NCI-H774 (cell line): Measurements from ENCODE around the gene SRRM2.
A peak's percentile ranks its signal among the peaks of the same experiment; 100 is the strongest.

Experiments used
- DNase-seq: peaks from one replicate; lab custom pipeline; 2025; lab: John Stamatoyannopoulos, UW

SRRM2 gene

DNA sequence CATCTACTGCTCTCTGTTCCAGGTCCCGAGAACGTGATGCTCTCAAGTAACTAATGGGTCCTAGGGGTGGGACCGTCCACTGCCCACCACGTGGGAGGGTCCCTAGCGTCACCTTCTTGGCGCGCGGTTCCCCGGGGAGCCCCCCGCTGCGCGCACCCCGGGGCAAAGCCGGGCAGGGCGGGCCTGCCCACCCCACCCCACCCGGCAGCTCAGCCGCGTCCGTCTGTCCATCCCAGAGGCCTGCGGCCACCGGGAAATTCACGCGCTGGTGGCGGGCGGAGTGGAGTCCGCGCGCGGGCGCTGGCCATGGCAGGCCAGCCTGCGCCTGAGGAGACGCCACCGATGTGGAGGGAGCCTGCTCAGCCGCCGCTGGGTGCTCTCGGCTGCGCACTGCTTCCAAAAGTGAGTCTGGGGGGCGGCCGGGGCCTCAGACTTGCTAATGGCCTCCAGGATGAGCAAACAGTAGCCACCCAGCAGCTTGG is 46.3 kb downstream of the SRRM2 start:
- no peak for DNase-seq

DNA sequence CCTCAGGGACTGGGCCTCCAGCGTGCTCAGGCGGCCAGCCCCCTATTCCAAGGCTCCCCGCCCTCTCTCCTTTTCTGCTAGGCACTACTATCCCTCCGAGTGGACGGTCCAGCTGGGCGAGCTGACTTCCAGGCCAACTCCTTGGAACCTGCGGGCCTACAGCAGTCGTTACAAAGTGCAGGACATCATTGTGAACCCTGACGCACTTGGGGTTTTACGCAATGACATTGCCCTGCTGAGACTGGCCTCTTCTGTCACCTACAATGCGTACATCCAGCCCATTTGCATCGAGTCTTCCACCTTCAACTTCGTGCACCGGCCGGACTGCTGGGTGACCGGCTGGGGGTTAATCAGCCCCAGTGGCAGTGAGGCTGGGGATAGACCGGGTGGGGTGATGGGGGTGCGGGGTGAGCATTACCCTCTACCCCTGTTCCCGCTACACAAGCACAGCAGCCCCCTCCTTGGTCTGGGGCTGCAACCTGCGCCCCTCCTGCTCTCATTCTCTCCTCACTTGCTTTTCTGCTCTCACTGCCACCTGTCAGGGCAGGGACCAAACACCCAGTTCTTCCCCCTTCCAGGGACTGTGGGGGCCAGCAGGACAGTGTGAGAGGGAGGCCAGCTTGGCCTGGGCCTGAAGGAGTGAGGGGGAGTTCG is 46.9 kb downstream of the SRRM2 start:
- no peak for DNase-seq

DNA sequence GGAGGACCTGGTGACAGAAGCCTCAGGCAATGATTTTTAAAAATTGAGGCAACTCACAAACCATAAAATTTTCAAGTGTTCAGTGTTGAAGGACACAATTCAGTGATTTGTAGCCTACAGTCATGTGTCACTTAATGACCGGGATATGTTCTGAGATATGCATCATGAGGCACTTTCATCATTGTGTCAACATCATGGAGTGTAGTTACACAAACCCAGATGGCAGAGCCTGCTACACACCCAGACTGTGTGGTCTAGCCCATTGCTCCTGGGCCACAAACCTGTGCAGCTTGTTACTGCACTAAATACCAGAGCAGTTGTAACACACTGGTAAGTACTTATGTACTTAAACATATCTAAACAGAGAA is 47.4 kb downstream of the SRRM2 start:
- DNase-seq, result peak; percentile 39

DNA sequence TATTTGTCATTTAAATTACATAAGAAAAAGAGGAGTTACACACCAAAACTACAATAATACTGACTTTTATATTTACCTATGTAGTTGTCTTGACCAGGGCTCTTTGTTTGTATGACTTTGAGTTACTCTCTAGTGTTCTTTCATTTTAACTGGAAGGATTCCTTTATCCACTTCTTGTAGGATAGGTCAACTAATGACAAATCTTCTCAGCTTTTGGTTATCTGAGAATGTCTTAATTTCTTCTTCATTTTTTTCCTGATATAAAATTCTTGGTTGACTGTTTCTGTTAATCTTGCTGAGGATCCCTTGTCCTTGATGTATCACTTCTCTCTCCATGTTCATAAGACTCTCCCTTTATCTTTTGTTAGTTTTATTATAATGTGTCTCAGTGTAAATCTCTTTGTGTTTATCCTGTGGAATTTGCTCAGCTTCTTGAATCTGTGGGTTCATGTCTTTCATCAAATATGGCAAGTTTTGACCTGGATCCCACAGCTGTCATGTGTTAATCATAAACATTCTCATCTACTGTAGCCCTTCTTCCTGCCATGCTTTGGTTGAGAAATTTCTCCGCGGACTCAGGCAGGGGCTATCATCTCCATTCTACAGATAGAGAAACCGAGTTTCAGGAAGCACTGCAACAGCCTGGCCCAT is 51.2 kb downstream of the SRRM2 start:
- DNase-seq, result no peak

DNA sequence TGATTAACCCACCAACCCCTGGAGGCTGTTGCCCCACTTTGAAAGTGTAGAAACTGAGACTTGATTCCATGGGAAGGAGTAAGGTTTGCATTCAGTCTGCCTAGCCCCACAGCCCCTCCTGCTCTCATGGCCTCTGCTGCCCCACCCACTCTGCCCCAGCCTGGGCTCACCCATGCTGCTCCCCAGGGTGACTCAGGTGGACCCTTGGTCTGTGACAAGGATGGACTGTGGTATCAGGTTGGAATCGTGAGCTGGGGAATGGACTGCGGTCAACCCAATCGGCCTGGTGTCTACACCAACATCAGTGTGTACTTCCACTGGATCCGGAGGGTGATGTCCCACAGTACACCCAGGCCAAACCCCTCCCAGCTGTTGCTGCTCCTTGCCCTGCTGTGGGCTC is 52.3 kb downstream of the SRRM2 start:
- no peak for DNase-seq

DNA sequence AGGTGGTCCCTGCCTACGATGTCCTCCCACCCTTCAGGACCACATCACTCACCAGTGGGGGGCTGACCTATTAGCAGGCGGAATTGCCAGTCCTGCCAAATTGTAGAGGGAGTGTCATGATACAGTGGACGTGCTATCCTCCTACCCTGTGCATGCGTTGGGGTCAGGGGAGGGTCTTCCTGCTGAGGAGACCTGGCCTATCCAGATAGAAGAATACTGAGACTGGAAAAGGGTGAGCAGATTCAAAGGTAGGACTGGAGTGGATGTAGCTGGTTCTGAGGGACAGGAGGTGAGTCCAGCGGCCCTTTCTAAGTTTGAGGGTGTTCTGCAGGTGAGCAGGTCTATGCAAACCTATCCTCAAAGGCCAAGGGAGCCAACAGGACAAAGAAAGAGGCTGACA is 53.8 kb downstream of the SRRM2 start:
- DNase-seq, result no peak

DNA sequence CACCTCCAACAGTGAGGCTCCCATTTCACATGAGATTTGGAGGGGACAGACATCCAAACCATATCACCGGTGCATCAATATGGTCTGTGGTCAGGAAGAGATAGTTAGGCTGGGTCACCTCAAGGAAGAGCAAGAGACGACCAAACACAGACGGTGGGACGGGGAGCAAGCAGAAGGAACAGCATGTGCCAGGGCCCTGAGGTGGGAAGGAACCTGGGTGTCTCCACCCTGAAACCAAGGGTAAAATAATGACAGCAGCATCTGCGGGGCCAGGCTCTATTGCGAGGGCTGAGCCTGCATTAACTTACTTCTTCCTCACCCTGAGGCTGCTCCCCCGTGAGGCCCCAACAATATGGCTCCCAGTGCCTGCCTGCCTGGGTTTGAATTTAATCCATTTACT is 55.7 kb downstream of the SRRM2 start:
- DNase-seq, result no peak

DNA sequence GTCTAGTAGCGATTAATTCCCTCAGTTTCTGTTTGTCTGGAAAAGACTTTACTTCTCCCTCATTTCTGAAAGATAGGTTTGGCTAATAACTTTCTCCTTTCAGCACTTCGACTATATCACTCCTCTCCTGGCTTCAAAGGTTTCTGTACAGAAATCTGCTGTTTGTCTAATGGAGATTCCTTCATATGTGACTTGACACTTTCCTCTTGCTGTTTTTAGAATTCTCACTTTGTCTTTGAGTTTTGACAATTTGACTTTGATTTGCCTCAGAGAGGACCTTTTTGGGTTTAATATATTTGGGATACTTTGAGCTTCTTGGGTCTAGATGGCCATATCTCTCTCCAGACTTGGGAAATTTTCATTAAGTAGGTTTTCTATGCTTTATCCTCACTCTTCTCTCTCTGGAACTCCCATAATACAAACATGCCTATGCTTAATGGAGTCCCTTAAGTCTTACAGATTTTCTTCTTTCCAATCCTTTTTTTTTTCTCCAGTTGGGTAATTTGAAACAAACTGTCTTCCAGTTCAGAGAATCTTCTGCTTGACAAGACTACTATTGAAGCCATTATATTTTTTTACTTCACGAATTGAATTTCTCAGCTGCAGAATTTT is 56.8 kb downstream of the SRRM2 start:
- no peak for DNase-seq

DNA sequence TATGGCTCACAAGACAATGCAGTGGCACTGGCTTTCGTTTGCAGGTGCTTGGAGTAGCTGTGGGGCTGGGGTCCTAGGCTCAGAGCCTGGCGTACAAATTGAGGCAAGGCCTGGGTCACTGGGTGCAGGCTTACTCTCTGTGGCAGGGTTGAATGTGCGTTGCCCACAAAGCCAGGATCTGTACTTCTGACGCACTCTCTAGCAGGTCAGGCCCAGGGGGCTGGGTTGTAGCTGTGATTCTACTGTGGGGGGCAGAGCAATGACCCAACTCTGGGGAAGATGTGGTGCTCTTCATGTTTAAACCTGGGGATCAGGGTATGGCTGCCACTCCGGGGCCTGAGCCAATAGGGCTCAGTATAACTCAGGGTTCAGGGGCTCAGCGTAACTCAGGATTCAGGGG is 58.2 kb downstream of the SRRM2 start:
- no peak for DNase-seq

DNA sequence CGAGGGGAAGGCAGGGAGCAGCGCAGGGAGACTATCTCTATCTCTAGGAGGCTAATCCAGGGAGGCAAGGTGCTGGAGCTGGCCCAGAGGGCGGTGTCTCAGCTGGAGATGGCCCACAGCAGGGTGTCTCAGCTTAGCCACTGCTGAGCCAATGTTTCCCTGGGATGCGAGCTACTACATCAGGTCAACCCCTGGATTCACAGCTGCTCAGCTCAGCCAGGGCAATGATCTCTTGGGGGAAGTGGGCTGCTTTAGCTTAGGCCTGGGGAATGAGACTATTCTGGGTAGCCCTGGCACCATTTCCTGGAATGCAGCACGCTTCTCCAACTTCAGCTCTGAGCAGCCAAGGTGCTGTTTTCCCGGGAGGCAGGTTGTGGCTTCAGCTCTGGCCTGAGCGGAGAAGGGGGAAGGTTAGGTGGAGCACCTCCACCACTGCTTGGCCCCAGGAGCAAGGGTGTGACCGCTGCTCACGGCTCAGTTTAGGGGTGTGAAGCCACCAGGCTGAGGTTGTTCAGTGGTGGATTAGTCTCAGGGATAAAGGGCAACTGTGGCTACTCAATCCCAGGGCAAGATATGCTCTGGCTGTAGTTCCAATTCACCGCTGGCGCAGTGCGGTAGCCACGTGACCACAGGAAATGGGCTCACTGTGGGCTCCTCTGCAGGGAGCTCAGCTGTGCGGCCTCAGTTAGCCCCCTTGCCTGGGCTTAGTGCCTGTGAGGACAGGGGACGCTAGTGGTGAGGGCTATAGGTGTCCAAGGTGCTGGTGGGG is 59.4 kb downstream of the SRRM2 start:
- DNase-seq, result no peak

DNA sequence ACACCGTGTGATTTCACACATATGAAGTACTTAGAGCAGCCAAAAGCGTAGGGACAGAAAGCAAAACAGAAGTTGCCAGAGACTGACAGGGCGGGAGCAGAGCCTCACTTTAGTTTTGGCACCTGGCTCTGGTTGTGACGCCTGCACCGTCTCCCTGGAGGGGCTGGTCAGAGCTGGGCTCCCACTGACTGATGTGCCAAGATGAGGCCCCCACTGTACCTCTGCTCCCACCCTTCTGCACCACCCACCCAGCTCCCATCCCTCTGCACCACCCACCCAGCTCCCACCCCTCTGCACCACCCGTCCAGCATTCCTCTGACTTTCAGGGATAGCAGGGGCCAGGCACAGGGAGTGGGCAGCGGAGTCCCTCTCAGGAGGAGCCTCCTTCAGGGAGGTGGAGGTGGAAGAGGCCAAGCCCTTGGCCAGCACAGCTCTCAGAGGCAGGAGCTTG is 61.4 kb downstream of the SRRM2 start:
- DNase-seq, result no peak

DNA sequence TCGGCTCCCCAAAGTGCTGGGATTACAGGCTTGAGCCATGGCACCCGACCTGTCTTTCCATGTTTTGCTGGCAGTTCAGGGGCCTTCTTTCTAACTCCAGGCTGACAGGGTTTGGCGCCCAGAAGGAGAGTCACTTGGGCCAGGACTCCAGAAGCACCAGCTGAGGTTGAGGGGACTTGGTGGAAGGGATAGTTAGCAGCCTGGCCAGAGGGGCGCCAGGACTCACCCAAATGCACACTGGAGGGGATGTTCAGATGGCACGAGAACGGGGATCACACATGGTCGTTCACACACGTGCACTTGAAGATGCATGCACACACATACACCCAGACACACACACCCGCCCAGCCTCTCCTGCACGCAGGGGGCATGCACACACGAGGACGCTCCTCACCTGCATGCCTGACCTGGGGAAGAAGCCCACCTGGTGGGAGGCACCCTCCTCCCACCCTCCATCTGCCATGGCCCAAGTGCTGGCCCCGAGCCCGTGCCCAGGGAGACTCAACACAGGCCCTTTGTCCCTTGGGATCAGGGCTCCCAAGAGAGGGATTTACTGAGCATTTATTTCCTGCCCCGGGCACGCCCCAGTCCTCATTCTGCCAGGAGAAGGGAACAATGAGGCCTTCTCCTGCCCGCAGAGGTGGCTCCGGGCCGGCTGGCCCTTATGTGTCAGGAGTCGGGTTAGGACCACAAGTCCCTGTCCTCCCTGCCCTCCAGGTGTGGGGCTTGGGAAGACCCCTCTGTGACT is 62.3 kb downstream of the SRRM2 start:
- DNase-seq, result no peak

DNA sequence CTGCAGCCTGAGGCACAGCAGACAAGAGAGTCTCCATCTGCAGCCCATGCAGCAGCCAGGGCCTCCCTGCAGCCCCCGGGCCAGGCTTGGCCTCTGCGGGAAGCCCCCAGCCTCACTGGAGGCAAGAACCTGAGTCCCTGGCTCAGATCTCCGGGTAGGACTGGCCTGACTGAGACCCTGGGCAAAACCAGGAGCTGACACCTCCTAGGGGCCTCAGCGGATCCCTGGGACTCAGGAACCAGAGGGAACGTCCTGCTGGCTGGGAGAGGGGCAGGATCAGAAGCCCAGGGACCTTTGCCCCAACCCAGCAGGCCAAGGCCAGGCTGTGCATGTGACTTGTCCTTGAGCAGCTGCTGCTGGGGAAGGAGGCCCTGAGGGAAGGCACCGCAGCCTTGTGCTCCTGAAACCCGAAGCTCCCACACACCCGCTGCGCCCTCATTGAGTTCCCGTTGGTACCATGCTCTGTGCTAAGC is 62.9 kb downstream of the SRRM2 start:
- DNase-seq, result no peak

DNA sequence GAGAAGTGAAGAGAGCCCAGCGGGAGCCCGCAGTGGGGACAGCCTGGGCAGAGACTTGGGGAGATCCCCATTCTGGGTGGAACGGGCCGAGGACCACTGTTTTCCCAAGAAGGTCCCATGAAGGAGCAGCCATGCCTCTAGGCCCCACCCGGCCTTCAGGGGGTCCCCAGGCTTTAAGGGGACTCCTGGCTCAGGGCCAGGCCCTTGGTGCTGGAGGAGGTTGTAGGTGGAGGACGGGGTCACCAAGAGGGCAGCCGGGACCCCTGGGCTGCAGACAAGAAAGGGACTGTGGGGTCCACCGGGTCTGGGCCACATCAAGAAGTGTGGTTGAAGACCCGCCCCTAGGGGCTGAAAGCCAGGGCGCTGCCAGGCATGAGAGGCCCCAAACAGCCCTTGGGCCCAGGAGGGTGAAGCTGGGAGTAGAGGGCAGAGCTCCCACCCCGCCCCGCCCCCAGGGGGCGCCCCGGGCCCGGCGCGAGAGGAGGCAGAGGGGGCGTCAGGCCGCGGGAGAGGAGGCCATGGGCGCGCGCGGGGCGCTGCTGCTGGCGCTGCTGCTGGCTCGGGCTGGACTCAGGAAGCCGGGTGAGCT is 64.4 kb downstream of the SRRM2 start, which contains the start of gene PRSS21:
Gene PRSS21, plus strand, starts transcription at position 487 of the 589 bp plus-strand sequence. Its CDS starts 32 bp downstream, at position 519.
- no peak for DNase-seq

DNA sequence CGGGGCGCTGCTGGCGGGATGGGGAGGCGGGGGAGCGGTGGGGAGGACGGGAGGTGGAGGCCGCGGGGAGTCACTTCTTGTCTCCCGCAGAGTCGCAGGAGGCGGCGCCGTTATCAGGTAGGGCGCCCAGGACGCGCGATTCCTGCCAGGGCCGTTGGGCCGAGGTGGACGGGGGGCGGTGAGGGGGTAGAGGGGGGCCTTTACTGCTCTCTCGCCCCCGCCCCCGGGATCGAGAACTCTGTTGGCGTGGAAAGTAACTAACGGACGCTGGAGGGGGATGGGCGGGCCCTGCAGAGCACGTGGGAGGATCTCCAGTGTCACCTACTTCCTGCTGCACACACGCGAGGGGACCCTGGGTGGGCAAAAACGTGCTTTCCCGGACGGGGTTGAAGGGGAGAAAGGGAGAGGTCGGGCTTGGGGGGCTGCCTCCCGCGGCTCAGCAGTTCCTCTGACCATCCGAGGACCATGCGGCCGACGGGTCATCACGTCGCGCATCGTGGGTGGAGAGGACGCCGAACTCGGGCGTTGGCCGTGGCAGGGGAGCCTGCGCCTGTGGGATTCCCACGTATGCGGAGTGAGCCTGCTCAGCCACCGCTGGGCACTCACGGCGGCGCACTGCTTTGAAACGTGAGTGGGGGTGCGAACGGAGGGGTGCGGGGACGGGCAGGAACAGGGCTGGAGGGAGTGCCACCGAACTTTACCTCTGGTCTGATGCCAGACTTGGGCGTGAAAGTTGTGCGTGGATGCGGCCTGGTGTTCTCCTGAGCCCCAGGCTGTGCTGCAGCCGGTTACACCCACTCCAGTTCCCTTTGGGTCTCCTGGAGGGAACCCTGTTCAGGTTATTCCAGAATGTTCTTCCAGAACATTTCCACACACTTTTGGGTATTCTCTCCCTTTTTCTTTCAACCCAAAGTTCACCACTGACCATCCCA is 65.2 kb downstream of the SRRM2 start:
- DNase-seq, result no peak

DNA sequence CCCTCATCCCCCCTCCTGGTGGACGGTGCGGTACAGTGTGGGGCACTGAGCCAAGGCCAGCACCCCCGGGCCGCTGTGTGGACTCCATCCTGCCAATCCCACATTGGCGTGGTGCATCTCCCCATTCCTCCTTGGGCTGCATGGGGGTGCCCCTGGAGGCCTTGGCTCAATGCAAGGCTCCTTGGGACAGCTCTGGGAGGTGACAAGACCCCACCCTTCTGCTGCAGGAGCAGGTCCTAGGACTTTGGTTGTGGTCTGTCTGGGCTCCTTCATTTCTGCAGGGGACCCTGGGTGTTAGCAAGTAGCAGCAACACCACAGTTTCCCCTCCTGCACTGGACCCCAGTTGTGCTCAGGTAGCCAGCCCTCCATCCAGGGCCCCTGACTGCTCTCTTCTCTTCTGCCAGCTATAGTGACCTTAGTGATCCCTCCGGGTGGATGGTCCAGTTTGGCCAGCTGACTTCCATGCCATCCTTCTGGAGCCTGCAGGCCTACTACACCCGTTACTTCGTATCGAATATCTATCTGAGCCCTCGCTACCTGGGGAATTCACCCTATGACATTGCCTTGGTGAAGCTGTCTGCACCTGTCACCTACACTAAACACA is 65.9 kb downstream of the SRRM2 start:
- DNase-seq, result no peak

DNA sequence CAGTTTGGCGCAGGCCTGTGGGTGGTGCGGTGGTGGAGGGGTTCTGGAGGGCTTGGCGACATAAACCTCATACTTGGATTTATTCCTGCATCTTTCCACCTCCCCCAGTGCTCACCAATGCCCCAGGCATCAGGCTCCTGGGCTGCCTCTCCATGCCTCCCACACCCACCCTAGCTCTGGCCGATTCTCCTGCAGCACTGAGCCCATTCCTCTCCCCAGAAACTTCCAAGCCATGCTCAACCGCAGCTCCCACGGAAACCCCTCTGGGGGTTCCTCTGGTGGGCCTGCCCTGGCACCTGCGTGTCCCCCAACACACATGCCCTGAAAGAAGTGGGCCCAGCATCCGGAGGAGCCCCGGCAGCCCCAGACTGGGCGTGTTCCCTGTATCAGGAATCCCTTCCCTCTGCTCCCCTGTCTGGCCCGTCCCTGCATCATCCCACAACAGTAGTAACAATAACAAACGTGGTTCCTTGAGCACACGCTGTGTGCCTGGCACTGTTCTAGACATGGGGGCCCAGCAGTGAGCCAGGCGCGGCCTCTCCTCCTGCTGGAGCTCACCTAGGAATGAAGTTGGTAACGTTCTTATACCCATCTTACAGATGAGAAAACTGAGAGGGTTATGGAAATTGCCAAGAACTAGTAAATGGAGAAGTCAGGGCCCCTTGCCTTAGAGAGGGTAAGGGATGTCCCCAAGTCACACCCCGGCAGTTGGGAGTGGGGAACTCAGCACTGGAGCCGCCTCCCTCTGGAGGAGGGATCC is 66.9 kb downstream of the SRRM2 start:
- no peak for DNase-seq

DNA sequence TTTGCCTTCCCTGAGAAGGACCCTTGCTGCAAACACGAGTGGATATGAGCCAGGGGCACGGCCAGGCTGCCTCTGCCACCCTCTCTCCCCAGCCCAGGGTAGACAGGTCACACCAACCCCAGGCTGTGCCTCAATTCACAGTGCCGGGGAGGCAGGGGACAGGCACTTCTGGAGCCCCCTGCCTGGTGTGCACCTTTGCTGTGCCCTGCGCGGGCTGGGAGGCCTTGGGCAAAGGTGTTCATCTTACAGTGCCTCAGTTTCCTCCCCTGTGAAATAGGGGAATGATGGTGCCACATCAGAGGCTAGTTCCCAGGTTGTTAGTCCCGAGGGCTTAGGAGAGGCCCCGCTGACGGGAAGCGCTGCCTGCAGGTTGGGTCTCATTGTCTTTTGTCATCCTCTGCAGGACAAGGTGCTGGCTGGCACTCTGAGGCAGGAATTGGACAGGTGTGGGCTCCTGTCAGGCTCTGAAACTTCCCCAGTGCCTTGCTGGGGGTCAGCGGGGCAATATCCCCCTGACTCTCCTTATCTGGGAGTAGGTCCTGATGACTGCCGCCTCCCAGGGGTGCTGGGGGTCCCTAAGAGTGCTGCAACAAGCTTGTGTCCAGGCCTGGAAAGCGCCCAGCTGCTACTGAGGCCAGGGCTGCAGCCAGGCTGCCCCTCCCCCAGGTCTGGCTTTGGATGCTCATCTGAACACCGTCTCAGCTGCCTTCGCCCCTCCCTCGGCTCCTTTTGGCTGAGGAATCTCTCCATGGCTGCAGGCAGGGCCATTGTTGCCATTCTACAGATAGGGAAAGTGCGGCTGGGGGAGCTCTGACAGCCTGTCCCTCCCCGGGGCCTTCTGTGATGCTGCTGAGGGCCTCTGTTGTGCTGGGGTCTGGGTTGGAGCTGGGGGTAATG is 67.7 kb downstream of the SRRM2 start:
- no peak for DNase-seq
